ENCODE measurements around the gene COX7A2. TPM values are rescaled to one million over a fixed set of nuclear protein-coding genes. Genes with fewer than 3 reads are reported as not detected.

COX7A2 gene
- total RNA-seq, 4 donors from 2014 or later, result 58.5 to 1,788 (median 211) TPM

DNA sequence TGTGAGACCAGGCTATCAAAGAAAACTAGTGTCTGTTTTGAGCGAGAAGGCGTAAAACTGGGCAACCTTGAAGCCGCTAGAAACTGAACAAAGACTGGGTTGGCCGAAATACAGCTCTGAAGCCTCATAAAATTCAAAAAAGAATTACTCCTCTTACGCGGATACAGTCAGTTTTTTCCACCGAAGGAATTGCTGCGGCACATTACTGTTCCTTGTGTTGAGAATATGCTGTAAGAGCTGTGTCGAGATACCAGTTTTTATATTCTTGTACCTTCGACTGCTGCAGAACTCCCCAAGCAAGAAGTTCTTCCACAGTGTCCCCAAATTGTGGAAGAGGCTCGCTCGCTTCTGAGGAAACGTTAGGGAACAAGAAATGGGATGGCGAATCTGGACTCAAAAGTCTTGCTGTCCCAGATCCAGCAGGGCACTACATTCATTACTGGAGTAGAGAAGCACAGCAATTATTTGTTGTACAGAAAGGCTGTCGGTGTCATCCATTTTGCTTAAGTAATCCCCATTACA lies 523 bp upstream of the COX7A2 start:
- Histone ChIP-seq H3K4me1 (no peaks in the 10 kb centered on the region), H3K27ac (peak overlapping the region; percentile 91 to 92), H3K36me3 (no peaks in the 10 kb centered on the region), H3K27me3 (no peaks in the 10 kb centered on the region), H3K4me3 (peak overlapping the region; percentile 69 to 77), H3K9me3 (no peaks in the 10 kb centered on the region)
- DNase-seq, result no peak
- intact Hi-C loops (cut with DNase I; ENCODE audit: low total_unique reads), result no loop called here
- TF ChIP-seq POLR2A (IDR thresholded peaks at IDR 0.05), result no peak
- TF ChIP-seq, protein P1, sequence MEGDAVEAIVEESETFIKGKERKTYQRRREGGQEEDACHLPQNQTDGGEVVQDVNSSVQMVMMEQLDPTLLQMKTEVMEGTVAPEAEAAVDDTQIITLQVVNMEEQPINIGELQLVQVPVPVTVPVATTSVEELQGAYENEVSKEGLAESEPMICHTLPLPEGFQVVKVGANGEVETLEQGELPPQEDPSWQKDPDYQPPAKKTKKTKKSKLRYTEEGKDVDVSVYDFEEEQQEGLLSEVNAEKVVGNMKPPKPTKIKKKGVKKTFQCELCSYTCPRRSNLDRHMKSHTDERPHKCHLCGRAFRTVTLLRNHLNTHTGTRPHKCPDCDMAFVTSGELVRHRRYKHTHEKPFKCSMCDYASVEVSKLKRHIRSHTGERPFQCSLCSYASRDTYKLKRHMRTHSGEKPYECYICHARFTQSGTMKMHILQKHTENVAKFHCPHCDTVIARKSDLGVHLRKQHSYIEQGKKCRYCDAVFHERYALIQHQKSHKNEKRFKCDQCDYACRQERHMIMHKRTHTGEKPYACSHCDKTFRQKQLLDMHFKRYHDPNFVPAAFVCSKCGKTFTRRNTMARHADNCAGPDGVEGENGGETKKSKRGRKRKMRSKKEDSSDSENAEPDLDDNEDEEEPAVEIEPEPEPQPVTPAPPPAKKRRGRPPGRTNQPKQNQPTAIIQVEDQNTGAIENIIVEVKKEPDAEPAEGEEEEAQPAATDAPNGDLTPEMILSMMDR (IDR thresholded peaks at IDR 0.05), result no peak

DNA sequence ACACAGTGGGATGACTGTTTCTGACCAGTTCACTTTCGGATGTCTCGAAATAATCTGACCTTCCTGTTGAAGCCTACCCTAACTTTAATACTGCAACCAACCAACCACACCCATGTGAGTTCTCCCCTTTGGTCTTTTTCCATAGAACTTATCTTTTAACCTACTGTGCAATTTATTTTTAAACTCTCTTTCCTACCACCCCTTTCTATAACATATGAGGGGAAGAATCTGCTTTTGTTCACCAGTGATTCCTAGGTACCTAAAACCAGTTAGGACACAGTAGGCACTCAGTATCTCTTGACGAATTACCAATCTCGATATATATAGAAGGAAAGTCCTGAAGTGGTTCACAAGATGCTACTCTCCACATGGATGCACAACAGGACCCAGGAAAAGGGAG lies 7.0 kb downstream of the COX7A2 start:
- H3K4me3 ChIP-seq, result no peak overlapping the region
- TF ChIP-seq, protein P1 (IDR thresholded peaks at IDR 0.05), result no peak
- no peak for TF ChIP-seq POLR2A (IDR thresholded peaks at IDR 0.05)
- H3K36me3 ChIP-seq, result no peaks in the 10 kb centered on the region
- no peak overlapping the region for H3K27ac ChIP-seq
- intact Hi-C loops (cut with DNase I; ENCODE audit: low total_unique reads), result no loop called here
- H3K4me1 ChIP-seq, result no peaks in the 10 kb centered on the region
- H3K9me3 ChIP-seq, result no peaks in the 10 kb centered on the region
- DNase-seq, result no peak
- no peaks in the 10 kb centered on the region for H3K27me3 ChIP-seq

GRCh38 chr6:75235271-75235670 lies 8.3 kb downstream of the COX7A2 start:
- no peaks in the 10 kb centered on the region for H3K36me3 ChIP-seq
- TF ChIP-seq POLR2A (IDR thresholded peaks at IDR 0.05), result no peak
- TF ChIP-seq, protein P1 (IDR thresholded peaks at IDR 0.05), result no peak
- no peak for DNase-seq
- no peaks in the 10 kb centered on the region for H3K4me1 ChIP-seq
- H3K4me3 ChIP-seq, result no peak overlapping the region
- no peaks in the 10 kb centered on the region for H3K9me3 ChIP-seq
- intact Hi-C loops (cut with DNase I; ENCODE audit: low total_unique reads), result no loop called here
- H3K27me3 ChIP-seq, result no peaks in the 10 kb centered on the region
- H3K27ac ChIP-seq, result no peak overlapping the region

GRCh38 chr6:75234126-75234865 lies 9.3 kb downstream of the COX7A2 start:
- Histone ChIP-seq H3K4me1 (no peaks in the 10 kb centered on the region), H3K9me3 (no peaks in the 10 kb centered on the region), H3K27me3 (no peaks in the 10 kb centered on the region), H3K4me3 (no peak overlapping the region), H3K36me3 (no peaks in the 10 kb centered on the region), H3K27ac (no peak overlapping the region)
- peak in 1 of 2 donors; percentile 31 for DNase-seq
- intact Hi-C loops (cut with DNase I; ENCODE audit: low total_unique reads), result no loop called here
- no peak for TF ChIP-seq POLR2A (IDR thresholded peaks at IDR 0.05)
- TF ChIP-seq, protein P1 (IDR thresholded peaks at IDR 0.05), result peak in 1 of 4 experiments; percentile 2

DNA sequence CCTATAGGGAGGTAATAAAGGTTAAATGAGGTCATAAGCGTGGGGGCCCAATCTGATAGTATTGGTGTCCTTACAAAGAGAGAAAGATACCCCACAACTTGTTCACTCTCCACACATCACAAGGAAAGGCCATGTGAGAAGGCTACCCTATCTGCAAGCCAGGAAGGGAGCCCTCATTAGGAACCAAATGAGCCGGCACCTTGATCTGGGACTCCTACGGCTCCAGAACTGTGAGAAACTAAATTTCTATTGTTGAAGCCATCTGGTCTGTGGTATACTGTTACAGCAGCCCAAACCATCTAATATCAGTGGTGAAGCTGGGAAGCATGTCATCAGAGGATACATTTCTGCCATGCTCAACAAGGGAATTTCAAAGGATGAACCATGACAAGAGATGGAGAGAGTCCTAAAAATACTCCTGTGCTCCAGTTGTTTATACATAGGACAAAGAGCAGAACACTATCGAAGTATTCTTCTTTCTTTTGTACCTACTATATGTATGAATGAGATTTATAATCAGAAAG lies 10.4 kb downstream of the COX7A2 start:
- intact Hi-C loops (cut with DNase I; ENCODE audit: low total_unique reads), result no loop called here

More for the DNA sequence above, 10.4 kb downstream of the COX7A2 start:
- Histone ChIP-seq H3K9me3 (no peaks in the 10 kb centered on the region), H3K4me1 (no peaks in the 10 kb centered on the region), H3K27me3 (no peaks in the 10 kb centered on the region), H3K27ac (no peak overlapping the region), H3K36me3 (no peaks in the 10 kb centered on the region), H3K4me3 (no peak overlapping the region)
- no peak for DNase-seq
- TF ChIP-seq, protein P1 (IDR thresholded peaks at IDR 0.05), result no peak
- no peak for TF ChIP-seq POLR2A (IDR thresholded peaks at IDR 0.05)

Measured in uterus (tissue), 4 donors.